HEK293T (cell line): ENCODE measurements around the gene PLEKHH1.

ENCODE experiments used
- BHLHE40 ChIP-seq: fragments of 450-650 bp; IDR thresholded peaks from 2 replicates; pipeline ENCODE4 v1.6.1; 2016; ENCODE audit warnings: mild to moderate bottlenecking, moderate library complexity, borderline replicate concordance
- FOXA1 ChIP-seq: fragments of 450-650 bp; IDR thresholded peaks from 2 replicates; pipeline ENCODE4 v1.6.1; 2016; ENCODE audit warnings: mild to moderate bottlenecking
- SP1 ChIP-seq: fragments of 450-650 bp; IDR thresholded peaks from 2 replicates; pipeline ENCODE4 v1.6.1; 2017
- SUZ12 ChIP-seq: fragments of 450-650 bp; IDR thresholded peaks from 2 replicates; pipeline ENCODE4 v1.6.1; 2016; ENCODE audit warnings: mild to moderate bottlenecking

DNA sequence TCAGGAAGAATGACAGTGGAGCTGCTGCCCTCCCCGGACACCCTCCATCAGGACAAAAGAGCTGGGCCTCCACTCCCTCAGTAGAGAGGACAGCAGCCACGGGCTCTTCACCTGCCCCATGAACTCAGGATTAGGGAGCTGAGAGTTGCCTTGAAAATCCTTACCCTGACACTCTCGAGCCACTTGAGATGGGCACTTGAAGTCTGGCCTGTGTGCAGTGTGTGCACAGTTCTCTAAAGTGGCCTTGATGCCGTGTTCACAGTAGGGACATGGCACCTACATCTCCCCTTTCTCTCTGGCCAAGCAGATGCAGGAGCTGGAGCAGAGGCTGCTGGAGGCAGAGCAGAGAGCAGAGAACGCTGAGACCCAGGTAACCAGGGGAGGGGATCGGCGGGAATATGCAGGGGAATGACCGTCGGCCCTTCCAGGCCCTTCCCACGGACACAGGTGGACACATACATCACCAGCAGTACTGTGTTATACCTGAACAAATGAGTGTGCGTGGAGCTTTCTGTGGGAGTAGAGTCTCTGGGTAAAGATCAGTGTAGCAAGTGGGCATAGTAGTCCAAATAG, 22.5 kb downstream of the PLEKHH1 start:
- no peak for TF ChIP-seq FOXA1
- no peak for TF ChIP-seq SUZ12
- TF ChIP-seq BHLHE40, result no peak
- TF ChIP-seq SP1, result no peak
